Sigmoid colon (tissue), 7 donors: Measurements from ENCODE around the gene AP1G2. TPM values are rescaled to one million over a fixed set of nuclear protein-coding genes. Genes with fewer than 3 reads are reported as not detected.
A peak's percentile ranks its signal among the peaks of the same experiment; 100 is the strongest.
"Not testable (repeated sequence)": the region's sequence is repeated elsewhere in the genome, so short reads cannot be mapped to it uniquely, and the experiment has no call there.

Experiments
- DNase-seq: peaks from one replicate; pipeline ENCODE4 v3.0.0-alpha.2; 2019
- H3K27ac ChIP-seq, 4 donors: fragments of 200-600 bp; sonication (generic); one replicate each; pipeline ENCODE4 v1.5.1; 2016 to 2019; ENCODE audit warnings: mild to moderate bottlenecking in 1 of 4
- H3K27me3 ChIP-seq, 3 donors: fragments of 200-600 bp; sonication (generic); one replicate each; pipeline ENCODE4 v1.5.1; 2019; ENCODE audit warnings: mild to moderate bottlenecking in 1 of 3
- H3K36me3 ChIP-seq, 4 donors: fragments of 200-600 bp; sonication (generic); one replicate each; pipeline ENCODE4 v1.5.1; 2016 to 2019
- H3K4me1 ChIP-seq, 4 donors: fragments of 200-600 bp; sonication (generic); one replicate each; pipeline ENCODE4 v1.5.1; 2017 to 2019
- H3K4me3 ChIP-seq, 4 donors: fragments of 200-600 bp; sonication (generic); one replicate each; pipeline ENCODE4 v1.5.1; 2017 to 2019; ENCODE audit warnings: mild to moderate bottlenecking in 2 of 4, moderate library complexity in 1 of 4
- H3K9me3 ChIP-seq, 4 donors: fragments of 200-600 bp in 3 of 4; sonication (generic) in 3 of 4; one replicate each; pipeline versions ENCODE4 v1.5.1 to v1.6.1; 2013 to 2019
- CTCF ChIP-seq, 4 experiments: fragments of 450-650 bp in 3 of 4; fragments of 200-600 bp in 1 of 4; IDR thresholded peaks; one replicate each; pipeline ENCODE4 v1.5.1; 2016 to 2019; ENCODE audit warnings: antibody characterized with exemption in 4 of 4, mild to moderate bottlenecking in 3 of 4, moderate library complexity in 2 of 4
- EP300 ChIP-seq, 4 donors: sonication (generic); formaldehyde crosslinking; IDR thresholded peaks; one replicate each; pipeline ENCODE4 v1.6.1; 2017; ENCODE audit warnings: antibody characterized with exemption in 4 of 4
- POLR2A ChIP-seq, 2 donors: fragments of 450-650 bp; IDR thresholded peaks; one replicate each; pipeline ENCODE4 v1.6.1; 2016; ENCODE audit warnings: antibody characterized with exemption in 2 of 2, mild to moderate bottlenecking in 2 of 2, moderate library complexity in 2 of 2
- POLR2AphosphoS5 ChIP-seq, 4 donors: sonication (generic); formaldehyde crosslinking; IDR thresholded peaks; one replicate each; pipeline ENCODE4 v1.6.1; 2017; ENCODE audit warnings: antibody characterized with exemption in 4 of 4
- WGBS, 2 donors: extraction: QIAGEN DNeasy Blood & Tissue Kit; methylation state at CpG; one replicate each; pipeline ENCODE4 v1.1.7; 2013; 5-methylcytosine and 5-hydroxymethylcytosine counted together
- intact Hi-C: fragments of 100-400 bp; cut with DNase I; formaldehyde crosslinking; loops from one replicate; pipeline ENCODE4 v1.15.1; 2023
- polyA plus RNA-seq, 3 donors: library from polyadenylated mRNA; stranded (reverse); fragments of 200-250 nt; gene quantifications; one replicate each; pipeline ENCODE4 v1.2.3, GENCODE V29; 2013
- total RNA-seq, 4 donors: library from RNA; depleted of rRNA; stranded (reverse); fragments of >200 nt; gene quantifications; one replicate each; pipeline ENCODE4 v1.1.0, GENCODE V29; 2016
- donor health status: healthy with polysubstance abuse.
- donor health status: Bipolar disorder and iron deficiency.
- donor health status: healthy.

The AP1G2 gene
- total and polyA plus RNA-seq, 7 donors = 16.4 to 124 (median 33.0) TPM

GRCh38 chr14:23588884-23589598 is 21.4 kb upstream of the AP1G2 start:
- no peak overlapping the region for H3K27ac ChIP-seq
- peaks cover 0 to 4% (median 0%) of the 10 kb centered on the region in 3 donors for H3K27me3 ChIP-seq
- intact Hi-C loops = no loop called here
- H3K9me3 ChIP-seq = no peaks in the 10 kb centered on the region
- H3K4me3 ChIP-seq = no peak overlapping the region
- H3K4me1 ChIP-seq = peaks cover 0 to 5% (median 0%) of the 10 kb centered on the region in 4 donors
- H3K36me3 ChIP-seq = no peaks in the 10 kb centered on the region
- DNase-seq = peak; percentile 84
- WGBS, 2 donors = 15 to 16% methylated on average over 5 of the region's 5 CpGs
- peak; percentile 14 to 48 (median 36) for TF ChIP-seq CTCF (IDR thresholded peaks at IDR 0.05)
- no peak for TF ChIP-seq POLR2A (IDR thresholded peaks at IDR 0.05)

- intact Hi-C loops = not testable (repeated sequence)
Observed at GRCh38 chr14:23584527-23585203, 17.1 kb upstream of the AP1G2 start.

GRCh38 chr14:23583761-23584526 is 16.4 kb upstream of the AP1G2 start:
- intact Hi-C loops, H3K36me3 ChIP-seq, H3K9me3 ChIP-seq, H3K27ac ChIP-seq, H3K4me1 ChIP-seq, H3K4me3 ChIP-seq: not testable (repeated sequence)
- peak; percentile 34 for DNase-seq
- 78 to 86% methylated on average over 24 to 25 of the region's 25 CpGs for WGBS, 2 donors
- peaks cover 0 to 28% (median 3%) of the 10 kb centered on the region in 3 donors for H3K27me3 ChIP-seq

More at GRCh38 chr14:23584527-23585203, 17.1 kb upstream of the AP1G2 start:
- not testable (repeated sequence) for H3K27ac ChIP-seq, H3K4me3 ChIP-seq, H3K36me3 ChIP-seq, H3K4me1 ChIP-seq, H3K9me3 ChIP-seq
- H3K27me3 ChIP-seq = peaks cover 0 to 22% (median 0%) of the 10 kb centered on the region in 3 donors
- DNase-seq = peak; percentile 30
- WGBS, 2 donors = 93% methylated on average over 25 of the region's 26 CpGs

- Histone ChIP-seq H3K27ac (no peak overlapping the region), H3K4me1 (peaks cover 0 to 10% (median 0%) of the 10 kb centered on the region in 4 donors), H3K4me3 (no peak overlapping the region), H3K27me3 (peaks cover under 1 to 34% (median 11%) of the 10 kb centered on the region in 3 donors), H3K9me3 (no peaks in the 10 kb centered on the region), H3K36me3 (no peaks in the 10 kb centered on the region)
- intact Hi-C loops = no loop called here
- DNase-seq = no peak
- WGBS, 2 donors = 85 to 89% methylated on average over 3 of the region's 3 CpGs
- no peak for TF ChIP-seq POLR2A (IDR thresholded peaks at IDR 0.05)
- no peak for TF ChIP-seq CTCF (IDR thresholded peaks at IDR 0.05)
- TF ChIP-seq EP300 (IDR thresholded peaks at IDR 0.05) = no peak
- TF ChIP-seq POLR2AphosphoS5 (IDR thresholded peaks at IDR 0.05) = no peak
Observed at GRCh38 chr14:23582906-23583760, 15.5 kb upstream of the AP1G2 start.

- no peak for TF ChIP-seq CTCF (IDR thresholded peaks at IDR 0.05)
- TF ChIP-seq POLR2A (IDR thresholded peaks at IDR 0.05) = no peak
- no peak for TF ChIP-seq POLR2AphosphoS5 (IDR thresholded peaks at IDR 0.05)
- no peak for TF ChIP-seq EP300 (IDR thresholded peaks at IDR 0.05)
- Histone ChIP-seq H3K27me3 (peaks cover 23 to 56% (median 33%) of the 10 kb centered on the region in 3 donors), H3K9me3 (no peaks in the 10 kb centered on the region), H3K4me1 (peaks cover 0 to 32% (median 18%) of the 10 kb centered on the region in 4 donors), H3K27ac (no peak overlapping the region), H3K4me3 (no peak overlapping the region), H3K36me3 (no peaks in the 10 kb centered on the region)
- 94 to 95% methylated on average over 6 of the region's 8 CpGs for WGBS, 2 donors
- intact Hi-C loops = no loop called here
- peak; percentile 26 for DNase-seq
Observed at GRCh38 chr14:23580948-23581281, 13.3 kb upstream of the AP1G2 start.
